Measurements from ENCODE around the gene USP1. TPM values are rescaled to one million over a fixed set of nuclear protein-coding genes. Genes with fewer than 3 reads are reported as not detected.

USP1 gene
- total RNA-seq, 2 donors from 2014 or later = 19.8 to 27.9 TPM

DNA sequence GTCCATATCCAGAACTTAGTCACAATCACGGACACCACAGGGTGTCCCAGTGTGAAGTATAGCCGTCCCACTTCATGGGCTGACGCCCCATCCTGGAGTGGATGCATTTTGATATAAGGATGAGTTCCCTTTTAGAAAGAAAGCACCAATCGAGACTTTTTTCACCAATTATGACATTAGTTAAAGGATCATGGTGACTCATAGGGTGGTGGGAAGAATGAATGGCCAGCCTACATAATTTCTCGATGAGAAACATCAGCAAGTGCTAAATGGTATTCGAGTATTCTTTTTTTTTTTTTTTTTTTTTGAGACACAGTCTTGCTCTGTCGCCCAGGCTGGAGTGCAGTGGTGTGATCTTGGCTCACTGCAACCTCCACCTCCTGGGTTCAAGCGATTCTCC is 38.5 kb upstream of the USP1 start:
- TF ChIP-seq, protein P1, sequence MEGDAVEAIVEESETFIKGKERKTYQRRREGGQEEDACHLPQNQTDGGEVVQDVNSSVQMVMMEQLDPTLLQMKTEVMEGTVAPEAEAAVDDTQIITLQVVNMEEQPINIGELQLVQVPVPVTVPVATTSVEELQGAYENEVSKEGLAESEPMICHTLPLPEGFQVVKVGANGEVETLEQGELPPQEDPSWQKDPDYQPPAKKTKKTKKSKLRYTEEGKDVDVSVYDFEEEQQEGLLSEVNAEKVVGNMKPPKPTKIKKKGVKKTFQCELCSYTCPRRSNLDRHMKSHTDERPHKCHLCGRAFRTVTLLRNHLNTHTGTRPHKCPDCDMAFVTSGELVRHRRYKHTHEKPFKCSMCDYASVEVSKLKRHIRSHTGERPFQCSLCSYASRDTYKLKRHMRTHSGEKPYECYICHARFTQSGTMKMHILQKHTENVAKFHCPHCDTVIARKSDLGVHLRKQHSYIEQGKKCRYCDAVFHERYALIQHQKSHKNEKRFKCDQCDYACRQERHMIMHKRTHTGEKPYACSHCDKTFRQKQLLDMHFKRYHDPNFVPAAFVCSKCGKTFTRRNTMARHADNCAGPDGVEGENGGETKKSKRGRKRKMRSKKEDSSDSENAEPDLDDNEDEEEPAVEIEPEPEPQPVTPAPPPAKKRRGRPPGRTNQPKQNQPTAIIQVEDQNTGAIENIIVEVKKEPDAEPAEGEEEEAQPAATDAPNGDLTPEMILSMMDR (IDR thresholded peaks at IDR 0.05) = no peak
- no peak for DNase-seq (ENCODE audit: low spot score)
- H3K4me1 ChIP-seq (ENCODE audit: control insufficient read depth in 1 of 2, low read depth in 2 of 2) = no peaks in the 10 kb centered on the region
- H3K36me3 ChIP-seq = no peaks in the 10 kb centered on the region
- H3K27ac ChIP-seq = no peak overlapping the region
- no peak overlapping the region for H3K4me3 ChIP-seq
- no peaks in the 10 kb centered on the region for H3K9me3 ChIP-seq
- ATAC-seq (ENCODE audit: insufficient number of reproducible peaks, low FRiP score, low read depth) = no peak
- no peaks in the 10 kb centered on the region for H3K27me3 ChIP-seq (replicated peaks; ENCODE audit: insufficient read depth)

DNA sequence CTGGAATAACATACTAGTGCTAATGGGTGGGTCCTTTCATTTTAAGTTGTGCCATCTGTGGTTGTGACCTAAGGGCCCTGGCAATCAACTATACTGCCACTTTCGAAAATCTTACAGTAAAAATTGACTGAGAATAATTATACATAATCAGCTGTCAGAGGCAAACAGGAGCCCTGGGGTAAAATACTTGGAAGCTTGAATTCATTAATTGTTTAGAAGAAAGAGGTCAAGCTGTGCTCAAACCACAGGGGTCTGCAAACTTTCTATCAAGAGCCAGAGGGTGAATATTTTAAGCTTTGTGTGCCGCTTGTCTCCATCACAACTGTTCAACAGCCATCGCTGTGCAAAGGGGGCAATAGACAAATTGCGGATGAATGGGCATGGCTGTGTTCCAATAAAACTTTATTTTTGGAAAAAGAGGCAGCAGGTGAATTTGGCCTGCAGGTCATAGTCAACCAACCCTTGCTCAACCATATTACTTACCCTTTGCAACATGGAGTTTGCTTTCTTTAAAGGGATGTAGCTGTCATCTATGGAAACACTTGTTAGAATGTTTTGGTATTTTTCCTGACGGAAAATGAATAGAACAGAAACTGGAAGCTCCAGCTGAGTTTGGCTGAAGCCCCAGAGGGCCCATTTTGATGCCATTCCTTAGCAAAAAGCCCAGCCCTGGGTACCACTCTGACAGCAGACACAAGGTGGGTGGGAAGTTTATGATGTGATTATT is 35.7 kb upstream of the USP1 start:
- H3K4me1 ChIP-seq (ENCODE audit: control insufficient read depth in 1 of 2, low read depth in 2 of 2) = no peaks in the 10 kb centered on the region
- H3K27me3 ChIP-seq (replicated peaks; ENCODE audit: insufficient read depth) = no peaks in the 10 kb centered on the region
- DNase-seq (ENCODE audit: low spot score) (no peak), ATAC-seq (ENCODE audit: insufficient number of reproducible peaks, low FRiP score, low read depth) (no peak)
- H3K36me3 ChIP-seq = no peaks in the 10 kb centered on the region
- H3K9me3 ChIP-seq = no peaks in the 10 kb centered on the region
- H3K4me3 ChIP-seq = no peak overlapping the region
- H3K27ac ChIP-seq = no peak overlapping the region
- TF ChIP-seq, protein P1 (IDR thresholded peaks at IDR 0.05) = no peak

DNA sequence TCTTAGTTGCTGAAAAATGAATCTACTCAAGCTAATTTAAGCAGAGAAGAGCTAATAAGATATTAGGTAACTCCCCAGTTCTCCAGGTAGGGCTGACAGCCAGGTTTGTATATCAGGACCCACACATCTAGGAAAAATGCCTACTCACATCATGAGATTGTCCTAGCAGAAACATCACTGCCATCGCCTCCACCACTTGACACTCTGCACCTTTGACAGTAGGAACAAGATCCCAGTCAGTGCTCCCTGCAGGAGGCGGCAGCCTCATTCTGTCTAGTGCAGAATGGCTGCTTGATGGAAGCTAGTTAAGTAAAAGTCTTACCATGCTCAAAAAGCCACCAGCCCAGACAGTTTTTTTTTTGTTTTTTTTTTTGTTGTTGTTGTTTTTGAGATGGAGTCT is 31.6 kb upstream of the USP1 start:
- DNase-seq (ENCODE audit: low spot score) (no peak), ATAC-seq (ENCODE audit: insufficient number of reproducible peaks, low FRiP score, low read depth) (no peak)
- H3K27ac ChIP-seq = no peak overlapping the region
- TF ChIP-seq, protein P1 (IDR thresholded peaks at IDR 0.05) = no peak
- H3K9me3 ChIP-seq = no peaks in the 10 kb centered on the region
- H3K4me3 ChIP-seq = no peak overlapping the region
- H3K36me3 ChIP-seq = no peaks in the 10 kb centered on the region
- H3K27me3 ChIP-seq (replicated peaks; ENCODE audit: insufficient read depth) = no peaks in the 10 kb centered on the region
- H3K4me1 ChIP-seq (ENCODE audit: control insufficient read depth in 1 of 2, low read depth in 2 of 2) = no peaks in the 10 kb centered on the region

DNA sequence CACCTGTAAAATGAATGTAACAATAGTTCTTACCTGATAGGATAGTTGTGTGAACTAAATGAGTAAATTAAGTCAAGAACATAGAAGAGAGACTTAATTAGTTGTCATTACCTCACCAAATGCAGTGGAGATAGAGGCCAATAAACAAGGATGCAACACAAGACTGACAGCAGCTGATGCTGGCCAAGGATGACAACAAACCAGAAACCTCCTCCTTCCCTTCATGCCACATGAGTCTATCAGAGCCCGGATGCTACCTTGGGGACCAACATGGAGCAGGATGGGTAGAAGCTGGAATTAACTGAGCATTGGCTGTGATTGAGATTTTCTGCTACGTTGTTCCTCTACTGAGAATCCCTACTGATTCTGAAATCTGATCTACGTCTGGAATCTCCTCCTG is 30.3 kb upstream of the USP1 start:
- Histone ChIP-seq H3K36me3 (no peaks in the 10 kb centered on the region), H3K4me3 (no peak overlapping the region), H3K4me1 (ENCODE audit: control insufficient read depth in 1 of 2, low read depth in 2 of 2) (no peaks in the 10 kb centered on the region), H3K9me3 (no peaks in the 10 kb centered on the region), H3K27me3 (replicated peaks; ENCODE audit: insufficient read depth) (no peaks in the 10 kb centered on the region), H3K27ac (no peak overlapping the region)
- DNase-seq (ENCODE audit: low spot score) (no peak), ATAC-seq (ENCODE audit: insufficient number of reproducible peaks, low FRiP score, low read depth) (no peak)
- TF ChIP-seq, protein P1 (IDR thresholded peaks at IDR 0.05) = no peak

DNA sequence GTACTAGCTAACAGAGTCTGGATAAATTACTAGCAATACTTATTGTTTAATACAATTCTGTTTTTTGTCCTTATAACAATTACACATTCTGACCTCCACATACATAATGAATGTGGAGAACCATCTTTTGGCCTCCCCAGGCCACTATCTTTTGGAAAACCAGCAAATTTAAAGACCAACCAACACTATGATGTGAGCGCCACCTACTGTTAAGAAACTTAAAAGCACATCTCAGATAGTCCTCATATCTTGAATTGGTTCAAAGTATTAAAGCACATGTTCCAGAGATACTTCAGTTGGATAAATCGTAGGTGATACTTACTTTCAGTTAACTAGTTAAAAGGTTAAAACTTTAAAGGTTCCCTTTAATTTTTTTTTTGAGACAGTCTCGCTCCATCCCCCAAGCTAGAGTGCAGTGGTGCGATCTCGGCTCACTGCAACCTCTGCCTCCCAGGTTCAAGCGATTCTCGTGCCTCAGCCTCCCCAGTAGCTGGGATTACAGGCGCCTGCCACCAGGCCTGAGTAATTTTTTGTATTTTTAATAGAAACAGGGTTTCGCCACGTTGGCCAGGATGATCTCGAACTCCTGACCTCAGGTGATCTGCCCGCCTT is 29.3 kb upstream of the USP1 start:
- Histone ChIP-seq H3K4me3 (no peak overlapping the region), H3K9me3 (no peaks in the 10 kb centered on the region), H3K36me3 (no peaks in the 10 kb centered on the region), H3K27ac (no peak overlapping the region), H3K4me1 (ENCODE audit: control insufficient read depth in 1 of 2, low read depth in 2 of 2) (no peaks in the 10 kb centered on the region), H3K27me3 (replicated peaks; ENCODE audit: insufficient read depth) (no peaks in the 10 kb centered on the region)
- no peak for ATAC-seq (ENCODE audit: insufficient number of reproducible peaks, low FRiP score, low read depth)
- TF ChIP-seq, protein P1 (IDR thresholded peaks at IDR 0.05) = peak; percentile 72
- no peak for DNase-seq (ENCODE audit: low spot score)
